ENCODE results near the gene PRPF31. TPM values are rescaled to one million over a fixed set of nuclear protein-coding genes. Genes with fewer than 3 reads are reported as not detected.

PRPF31 gene
- polyA plus RNA-seq, 1 donor (not counting 4 experiments of a cell fraction or from before 2014, with no cell fraction given): 42.2 TPM

DNA sequence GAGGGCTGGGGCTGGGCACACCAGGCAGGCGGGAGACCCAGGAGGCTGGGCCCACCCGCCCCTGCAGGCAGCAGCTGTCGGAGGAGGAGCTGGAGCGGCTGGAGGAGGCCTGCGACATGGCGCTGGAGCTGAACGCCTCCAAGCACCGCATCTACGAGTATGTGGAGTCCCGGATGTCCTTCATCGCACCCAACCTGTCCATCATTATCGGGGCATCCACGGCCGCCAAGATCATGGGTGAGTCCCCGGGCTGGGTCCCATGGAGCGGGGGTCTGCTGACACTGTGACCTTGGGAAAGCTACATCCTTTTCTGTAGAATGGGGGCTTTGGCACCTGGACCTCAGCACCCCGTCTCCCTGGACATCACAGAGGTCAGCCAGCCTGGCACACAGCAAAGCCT lies 8.1 kb downstream of the PRPF31 start:
- no peak for DNase-seq (ENCODE audit: low read depth, low spot score)
- Histone ChIP-seq H3K9me3 (ENCODE audit: control insufficient read depth, low read depth, low read length) (no peaks in the 10 kb centered on the region), H3K79me2 (ENCODE audit: control insufficient read depth, insufficient read depth, low read length) (no peaks in the 10 kb centered on the region), H2AFZ (ENCODE audit: control insufficient read depth, low read length) (no peak overlapping the region), H3K4me1 (ENCODE audit: control insufficient read depth, extremely low read depth, insufficient read depth, low read length) (no peaks in the 10 kb centered on the region), H3K36me3 (ENCODE audit: control insufficient read depth in 2 of 2, extremely low read depth in 1 of 2, insufficient read depth in 2 of 2, low read length in 2 of 2) (peaks cover 32 to 53% of the 10 kb centered on the region in 2 experiments), H3K27ac (ENCODE audit: control insufficient read depth, insufficient read depth, low read length) (no peak overlapping the region), H3K4me2 (ENCODE audit: control insufficient read depth, extremely low read depth, insufficient read depth, low read depth, low read length) (no peak overlapping the region), H4K20me1 (ENCODE audit: control insufficient read depth, extremely low read depth, insufficient read depth, low read length) (no peaks in the 10 kb centered on the region), H3K27me3 (ENCODE audit: control insufficient read depth, extremely low read depth, insufficient read depth, low read length) (no peaks in the 10 kb centered on the region), H3K4me3 (ENCODE audit: control insufficient read depth in 2 of 3, extremely low read depth in 1 of 3, insufficient read depth in 2 of 3, low read depth in 1 of 3, low read length in 3 of 3) (no peak overlapping the region), H3K9me1 (ENCODE audit: control insufficient read depth, extremely low read depth, insufficient read depth, low read length) (no peaks in the 10 kb centered on the region), H3K9ac (ENCODE audit: control insufficient read depth, extremely low read depth, insufficient read depth, low read length) (no peak overlapping the region)
- dilution Hi-C loops (cut with MboI; ENCODE audit: extremely low pct_ligation_motif_present, low sequenced_read_pairs): no loop called here
- FAIRE-seq: no peak
- TF ChIP-seq EZH2 (IDR thresholded peaks at IDR 0.05; ENCODE audit: low read length): no peak
- TF ChIP-seq, protein P1, sequence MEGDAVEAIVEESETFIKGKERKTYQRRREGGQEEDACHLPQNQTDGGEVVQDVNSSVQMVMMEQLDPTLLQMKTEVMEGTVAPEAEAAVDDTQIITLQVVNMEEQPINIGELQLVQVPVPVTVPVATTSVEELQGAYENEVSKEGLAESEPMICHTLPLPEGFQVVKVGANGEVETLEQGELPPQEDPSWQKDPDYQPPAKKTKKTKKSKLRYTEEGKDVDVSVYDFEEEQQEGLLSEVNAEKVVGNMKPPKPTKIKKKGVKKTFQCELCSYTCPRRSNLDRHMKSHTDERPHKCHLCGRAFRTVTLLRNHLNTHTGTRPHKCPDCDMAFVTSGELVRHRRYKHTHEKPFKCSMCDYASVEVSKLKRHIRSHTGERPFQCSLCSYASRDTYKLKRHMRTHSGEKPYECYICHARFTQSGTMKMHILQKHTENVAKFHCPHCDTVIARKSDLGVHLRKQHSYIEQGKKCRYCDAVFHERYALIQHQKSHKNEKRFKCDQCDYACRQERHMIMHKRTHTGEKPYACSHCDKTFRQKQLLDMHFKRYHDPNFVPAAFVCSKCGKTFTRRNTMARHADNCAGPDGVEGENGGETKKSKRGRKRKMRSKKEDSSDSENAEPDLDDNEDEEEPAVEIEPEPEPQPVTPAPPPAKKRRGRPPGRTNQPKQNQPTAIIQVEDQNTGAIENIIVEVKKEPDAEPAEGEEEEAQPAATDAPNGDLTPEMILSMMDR (optimal IDR thresholded peaks at IDR 0.05 in 1 of 3, IDR thresholded peaks at IDR 0.05 in 1 of 3, conservative IDR thresholded peaks at IDR 0.05 in 1 of 3; ENCODE audit: extremely low read depth in 1 of 3, insufficient read depth in 2 of 3, low read length in 3 of 3): no peak

DNA sequence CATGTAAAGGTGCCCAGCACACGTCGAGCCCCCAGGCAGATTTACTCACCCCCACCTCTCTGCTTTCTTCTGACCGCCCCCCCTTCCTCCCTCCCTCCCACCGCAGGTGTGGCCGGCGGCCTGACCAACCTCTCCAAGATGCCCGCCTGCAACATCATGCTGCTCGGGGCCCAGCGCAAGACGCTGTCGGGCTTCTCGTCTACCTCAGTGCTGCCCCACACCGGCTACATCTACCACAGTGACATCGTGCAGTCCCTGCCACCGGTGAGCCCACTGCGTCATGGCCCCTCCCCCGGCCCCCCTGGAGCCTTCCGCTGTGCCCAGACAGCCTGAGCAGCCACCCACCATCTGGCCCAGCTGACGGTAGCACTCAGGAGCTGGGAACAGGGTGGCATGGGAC lies 8.8 kb downstream of the PRPF31 start:
- Histone ChIP-seq H3K9ac (ENCODE audit: control insufficient read depth, extremely low read depth, insufficient read depth, low read length) (no peak overlapping the region), H3K4me3 (ENCODE audit: control insufficient read depth in 2 of 3, extremely low read depth in 1 of 3, insufficient read depth in 2 of 3, low read depth in 1 of 3, low read length in 3 of 3) (no peak overlapping the region), H3K79me2 (ENCODE audit: control insufficient read depth, insufficient read depth, low read length) (no peaks in the 10 kb centered on the region), H3K27me3 (ENCODE audit: control insufficient read depth, extremely low read depth, insufficient read depth, low read length) (no peaks in the 10 kb centered on the region), H3K27ac (ENCODE audit: control insufficient read depth, insufficient read depth, low read length) (no peak overlapping the region), H3K4me2 (ENCODE audit: control insufficient read depth, extremely low read depth, insufficient read depth, low read depth, low read length) (no peak overlapping the region), H4K20me1 (ENCODE audit: control insufficient read depth, extremely low read depth, insufficient read depth, low read length) (no peaks in the 10 kb centered on the region), H3K9me3 (ENCODE audit: control insufficient read depth, low read depth, low read length) (no peaks in the 10 kb centered on the region), H3K36me3 (ENCODE audit: control insufficient read depth in 2 of 2, extremely low read depth in 1 of 2, insufficient read depth in 2 of 2, low read length in 2 of 2) (peaks cover 37 to 60% of the 10 kb centered on the region in 2 experiments), H3K9me1 (ENCODE audit: control insufficient read depth, extremely low read depth, insufficient read depth, low read length) (no peaks in the 10 kb centered on the region), H2AFZ (ENCODE audit: control insufficient read depth, low read length) (no peak overlapping the region), H3K4me1 (ENCODE audit: control insufficient read depth, extremely low read depth, insufficient read depth, low read length) (no peaks in the 10 kb centered on the region)
- DNase-seq (ENCODE audit: low read depth, low spot score): no peak
- no peak for TF ChIP-seq EZH2 (IDR thresholded peaks at IDR 0.05; ENCODE audit: low read length)
- TF ChIP-seq, protein P1 (optimal IDR thresholded peaks at IDR 0.05 in 1 of 3, IDR thresholded peaks at IDR 0.05 in 1 of 3, conservative IDR thresholded peaks at IDR 0.05 in 1 of 3; ENCODE audit: extremely low read depth in 1 of 3, insufficient read depth in 2 of 3, low read length in 3 of 3): no peak
- no peak for FAIRE-seq
- dilution Hi-C loops (cut with MboI; ENCODE audit: extremely low pct_ligation_motif_present, low sequenced_read_pairs): no loop called here

All from keratinocyte (primary cell).